Liver (tissue), 9 donors: Measurements from ENCODE around the gene TPM4. TPM values are rescaled to one million over a fixed set of nuclear protein-coding genes. Genes with fewer than 3 reads are reported as not detected.

ENCODE experiments used
- DNase-seq: peaks from one replicate; pipeline ENCODE4 v3.0.0-alpha.2; 2017; ENCODE audit warnings: low spot score
- H3K27ac ChIP-seq, 2 donors: one replicate each; pipeline ENCODE4 v1.7.0; 2013; ENCODE audit warnings: inconsistent platforms in 2 of 2, low read length in 2 of 2, control low read depth in 1 of 2, low read depth in 1 of 2, mild to moderate bottlenecking in 1 of 2
- H3K27me3 ChIP-seq, 4 donors: one replicate each; pipeline versions ENCODE4 v1.6.1 to v1.7.0; 2013; ENCODE audit warnings: low read length in 3 of 4, inconsistent platforms in 1 of 4, mild to moderate bottlenecking in 1 of 4, moderate library complexity in 1 of 4; ENCODE audit not compliant: control insufficient read depth in 4 of 4, insufficient read depth in 4 of 4
- H3K36me3 ChIP-seq, 4 donors: one replicate each; pipeline versions ENCODE4 v1.6.1 to v1.7.0; 2013; ENCODE audit warnings: low read length in 3 of 4, mild to moderate bottlenecking in 3 of 4, low read depth in 1 of 4, moderate library complexity in 1 of 4; ENCODE audit not compliant: control insufficient read depth in 4 of 4, insufficient read depth in 3 of 4
- H3K4me1 ChIP-seq, 4 donors: one replicate each; pipeline versions ENCODE4 v1.6.1 to v1.7.0; 2013; ENCODE audit warnings: low read length in 3 of 4, mild to moderate bottlenecking in 3 of 4, moderate library complexity in 1 of 4; ENCODE audit not compliant: control insufficient read depth in 4 of 4, insufficient read depth in 4 of 4
- H3K4me3 ChIP-seq, 3 donors: one replicate each; pipeline versions ENCODE4 v1.6.1 to v1.7.0; 2013; ENCODE audit warnings: low read length in 3 of 3, control low read depth in 1 of 3, low read depth in 1 of 3, mild to moderate bottlenecking in 1 of 3
- H3K9ac ChIP-seq, 2 donors: one replicate each; pipeline ENCODE4 v1.7.0; 2013; ENCODE audit warnings: low read length in 2 of 2, mild to moderate bottlenecking in 2 of 2, moderate library complexity in 2 of 2, control low read depth in 1 of 2, low read depth in 1 of 2
- H3K9me3 ChIP-seq, 4 donors: one replicate each; pipeline versions ENCODE4 v1.6.1 to v1.7.0; 2013; ENCODE audit warnings: low read length in 3 of 4; ENCODE audit not compliant: control insufficient read depth in 4 of 4
- CTCF ChIP-seq: fragments of 150-350 bp; IDR thresholded peaks from 2 replicates; pipeline ENCODE4 v1.5.1; 2017; ENCODE audit warnings: improper control_type of control experiment, low read depth, low read length; ENCODE audit not compliant: missing input control
- FOXA1 ChIP-seq: IDR thresholded peaks from 2 replicates; pipeline ENCODE4 v1.6.1; 2016; ENCODE audit warnings: antibody characterized with exemption
- FOXA2 ChIP-seq: IDR thresholded peaks from 2 replicates; pipeline ENCODE4 v1.6.1; 2016; ENCODE audit warnings: antibody characterized with exemption
- HNF4A ChIP-seq, 2 donors: conservative IDR thresholded peaks; 2 replicates each; pipeline ENCODE4 v1.6.1; 2016; ENCODE audit warnings: antibody characterized with exemption in 2 of 2, mild to moderate bottlenecking in 2 of 2
- HNF4G ChIP-seq: IDR thresholded peaks from 2 replicates; pipeline ENCODE4 v1.6.1; 2016; ENCODE audit warnings: antibody characterized with exemption
- JUND ChIP-seq, 2 donors: IDR thresholded peaks; 2 replicates each; pipeline ENCODE4 v1.6.1; 2016; ENCODE audit warnings: antibody characterized with exemption in 2 of 2
- MAX ChIP-seq: IDR thresholded peaks from 2 replicates; pipeline ENCODE4 v1.6.1; 2016; ENCODE audit warnings: antibody characterized with exemption
- NR2F2 ChIP-seq: IDR thresholded peaks from 2 replicates; pipeline ENCODE4 v1.6.1; 2016; ENCODE audit warnings: antibody characterized with exemption
- RAD21 ChIP-seq, 2 donors: IDR thresholded peaks; 2 replicates each; pipeline ENCODE4 v1.6.1; 2016; ENCODE audit warnings: antibody characterized with exemption in 2 of 2, mild to moderate bottlenecking in 2 of 2
- SP1 ChIP-seq: IDR thresholded peaks from 2 replicates; pipeline ENCODE4 v1.6.1; 2018; ENCODE audit warnings: antibody characterized with exemption, mild to moderate bottlenecking
- TAF1 ChIP-seq: conservative IDR thresholded peaks from 2 replicates; pipeline ENCODE4 v1.6.1; 2016; ENCODE audit warnings: antibody characterized with exemption, mild to moderate bottlenecking
- YY1 ChIP-seq: IDR thresholded peaks from 2 replicates; pipeline ENCODE4 v1.6.1; 2016; ENCODE audit warnings: antibody characterized with exemption, mild to moderate bottlenecking
- ZBTB33 ChIP-seq: IDR thresholded peaks from 2 replicates; pipeline ENCODE4 v1.6.1; 2016; ENCODE audit warnings: antibody characterized with exemption
- WGBS: extraction: QIAGEN DNeasy Blood & Tissue Kit; methylation state at CpG from one replicate; pipeline ENCODE4 v1.1.7; 2013; 5-methylcytosine and 5-hydroxymethylcytosine counted together
- polyA plus RNA-seq, 2 donors: library from polyadenylated mRNA; stranded (reverse) in 1 of 2; unstranded in 1 of 2; fragments of 200-250 nt in 1 of 2; fragments of >200 nt in 1 of 2; fragmentation: Nextera tagmentation in 1 of 2; extraction: Ambion mirVana in 1 of 2; gene quantifications; one replicate each; pipeline versions ENCODE4 v1.2.1 to v1.2.3, GENCODE V29; 2013 to 2015
- total RNA-seq, 2 donors: library from RNA; depleted of rRNA; stranded (reverse); fragments of >200 nt; gene quantifications; one replicate each; pipeline ENCODE4 v1.2.3, GENCODE V29; 2014
- TF ChIP-seq, protein P1 (sequence below): IDR thresholded peaks from 2 replicates; pipeline ENCODE4 v1.6.1; 2016; ENCODE audit warnings: antibody characterized with exemption
- donor health status: healthy.
- donor health status: healthy.
- donor health status: healthy.
- donor health status: healthy.
- donor health status: healthy.

The TPM4 gene
- total and polyA plus RNA-seq, 4 donors: 19.8 to 59.9 (median 43.4) TPM

GRCh38 chr19:16033136-16033530 lies 43.2 kb upstream of the TPM4 start (continued):
- TF ChIP-seq ZBTB33: no peak

DNA sequence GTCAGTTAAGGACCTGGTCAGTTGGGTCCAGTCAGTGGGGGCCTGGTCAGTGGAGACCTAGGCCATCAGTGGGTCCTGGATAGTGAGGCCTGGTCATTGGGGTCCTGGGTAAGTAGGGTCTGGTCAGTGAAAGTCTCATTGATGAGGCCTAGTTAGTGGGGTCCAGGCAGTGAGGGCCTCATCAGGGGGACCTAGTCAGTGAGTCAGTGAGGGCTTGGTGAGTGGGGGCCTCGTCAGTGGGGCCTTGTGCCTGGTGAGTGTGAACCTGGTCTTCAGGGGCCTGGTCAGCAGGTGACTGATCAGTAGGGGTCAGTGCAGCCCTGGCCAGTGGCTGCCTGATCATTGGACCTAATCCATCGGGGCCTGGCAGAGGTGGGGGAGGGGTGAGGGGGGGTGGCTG lies 42.6 kb upstream of the TPM4 start:
- Histone ChIP-seq H3K9me3 (no peaks in the 10 kb centered on the region), H3K36me3 (no peaks in the 10 kb centered on the region), H3K27me3 (no peaks in the 10 kb centered on the region), H3K9ac (no peak overlapping the region), H3K4me1 (no peaks in the 10 kb centered on the region), H3K27ac (no peak overlapping the region), H3K4me3 (no peak overlapping the region)
- TF ChIP-seq JUND (IDR thresholded peaks at IDR 0.05) (no peak), NR2F2 (no peak), HNF4G (no peak)
- no peak for DNase-seq
- whole genome bisulfite sequencing: 50% methylated on average over 2 of the region's 2 CpGs

DNA sequence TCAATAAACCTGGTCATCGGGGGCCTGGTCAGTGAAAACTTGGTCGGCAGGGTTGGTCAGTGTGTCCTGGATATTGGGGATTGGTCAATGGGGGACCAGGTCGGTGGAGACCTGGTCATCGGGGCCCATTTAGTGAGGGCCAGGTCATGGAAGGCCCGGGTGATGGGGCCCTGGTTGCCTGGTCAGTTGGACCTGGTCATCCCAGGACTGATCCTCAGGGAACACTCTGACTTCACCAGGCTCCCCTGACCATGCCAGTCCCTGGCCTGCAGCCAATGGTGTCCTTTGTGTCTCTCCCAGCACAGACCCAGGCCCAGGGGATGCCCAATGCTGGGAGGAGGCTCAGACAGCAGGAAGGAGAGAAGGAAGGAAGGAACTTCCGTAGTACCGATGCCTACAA lies 42.1 kb upstream of the TPM4 start:
- no peak overlapping the region for H3K4me3 ChIP-seq
- no peaks in the 10 kb centered on the region for H3K36me3 ChIP-seq
- H3K9ac ChIP-seq: no peak overlapping the region
- DNase-seq: no peak
- no peaks in the 10 kb centered on the region for H3K9me3 ChIP-seq
- H3K27me3 ChIP-seq: no peaks in the 10 kb centered on the region
- 88% methylated on average over 7 of the region's 7 CpGs for WGBS
- TF ChIP-seq HNF4A (conservative IDR thresholded peaks at IDR 0.05): no peak
- no peak for TF ChIP-seq YY1
- no peak for TF ChIP-seq CTCF
- no peak for TF ChIP-seq ZBTB33
- no peak for TF ChIP-seq HNF4G
- H3K27ac ChIP-seq: no peak overlapping the region
- H3K4me1 ChIP-seq: no peaks in the 10 kb centered on the region

GRCh38 chr19:16034958-16035560 lies 41.2 kb upstream of the TPM4 start:
- DNase-seq: no peak
- WGBS: 81% methylated on average over 17 of the region's 17 CpGs
- TF ChIP-seq, protein P1, sequence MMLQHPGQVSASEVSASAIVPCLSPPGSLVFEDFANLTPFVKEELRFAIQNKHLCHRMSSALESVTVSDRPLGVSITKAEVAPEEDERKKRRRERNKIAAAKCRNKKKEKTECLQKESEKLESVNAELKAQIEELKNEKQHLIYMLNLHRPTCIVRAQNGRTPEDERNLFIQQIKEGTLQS: no peak
- TF ChIP-seq FOXA1 (no peak), CTCF (no peak), HNF4A (conservative IDR thresholded peaks at IDR 0.05) (no peak), RAD21 (IDR thresholded peaks at IDR 0.05) (no peak), YY1 (no peak), FOXA2 (no peak), TAF1 (no peak), SP1 (no peak), JUND (IDR thresholded peaks at IDR 0.05) (no peak), ZBTB33 (no peak), MAX (no peak)

More at GRCh38 chr19:16034958-16035560, 41.2 kb upstream of the TPM4 start:
- Histone ChIP-seq H3K27ac (no peak overlapping the region), H3K4me3 (no peak overlapping the region), H3K36me3 (no peaks in the 10 kb centered on the region), H3K9me3 (no peaks in the 10 kb centered on the region), H3K9ac (no peak overlapping the region), H3K27me3 (no peaks in the 10 kb centered on the region), H3K4me1 (no peaks in the 10 kb centered on the region)
